HCEC 1CT (cell line): ENCODE measurements around the gene IQCH.

Source experiments
- DNase-seq: peaks from one replicate; pipeline ENCODE4 v3.0.0-alpha.2; 2017

IQCH gene

DNA sequence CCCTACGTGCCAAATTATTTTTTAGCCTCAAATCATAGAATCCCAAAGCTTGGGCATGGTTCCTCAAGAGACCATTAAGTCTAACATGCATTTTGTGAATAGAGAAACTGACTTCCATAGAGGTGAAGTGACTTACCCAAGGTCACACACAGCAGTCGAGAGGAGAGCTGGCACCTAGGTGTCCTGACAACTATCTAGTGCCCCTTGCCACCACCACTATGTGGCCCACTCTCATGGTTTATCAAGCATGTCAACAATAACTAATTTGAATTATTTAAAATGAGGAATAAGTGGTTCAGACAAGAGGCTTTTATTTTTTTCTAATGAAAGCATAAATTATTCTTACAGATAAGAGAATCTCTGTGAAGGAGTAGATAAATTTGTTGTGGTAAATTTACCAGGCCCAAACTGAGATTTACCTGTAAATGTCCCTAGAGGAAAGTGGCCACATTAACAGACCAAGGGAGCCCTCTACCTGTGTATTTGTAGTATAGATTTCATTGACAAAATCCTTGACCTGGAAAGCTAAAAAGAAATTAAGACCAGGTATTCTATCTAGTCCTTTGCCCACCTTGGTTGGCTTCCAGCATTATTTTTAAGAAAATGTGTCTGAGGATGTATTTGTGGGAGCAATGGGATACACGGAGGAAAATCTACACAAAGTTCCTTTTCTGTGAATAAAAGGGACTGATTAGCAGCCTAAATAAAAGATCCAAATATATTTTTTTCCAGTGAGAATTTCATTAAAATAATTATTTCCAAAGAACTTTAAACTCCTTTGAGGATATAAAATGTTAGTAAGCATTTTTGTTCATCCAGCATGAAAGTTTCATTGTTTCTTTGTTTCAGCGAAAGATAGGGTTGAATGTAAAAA lies 49.1 kb downstream of the IQCH start:
- peak; percentile 43 for DNase-seq

DNA sequence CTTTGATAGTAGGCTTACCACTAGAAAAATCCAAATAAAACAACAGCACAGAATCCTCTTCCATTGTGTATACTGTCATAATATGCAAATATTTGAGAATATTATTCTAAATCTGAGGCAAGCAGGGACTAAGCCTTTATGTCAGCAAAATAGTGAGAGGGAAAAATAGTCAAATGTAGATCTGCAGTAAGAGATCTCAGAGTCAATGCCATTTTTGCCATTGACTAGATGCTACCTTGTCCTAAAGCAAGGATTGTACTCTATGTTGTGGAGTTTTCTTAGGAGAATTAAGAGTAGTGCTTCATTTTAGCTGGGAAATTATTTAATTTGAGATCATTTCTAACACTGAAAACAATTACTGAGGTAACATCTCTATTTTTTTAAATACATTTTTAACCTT lies 50.2 kb downstream of the IQCH start:
- DNase-seq, result no peak

DNA sequence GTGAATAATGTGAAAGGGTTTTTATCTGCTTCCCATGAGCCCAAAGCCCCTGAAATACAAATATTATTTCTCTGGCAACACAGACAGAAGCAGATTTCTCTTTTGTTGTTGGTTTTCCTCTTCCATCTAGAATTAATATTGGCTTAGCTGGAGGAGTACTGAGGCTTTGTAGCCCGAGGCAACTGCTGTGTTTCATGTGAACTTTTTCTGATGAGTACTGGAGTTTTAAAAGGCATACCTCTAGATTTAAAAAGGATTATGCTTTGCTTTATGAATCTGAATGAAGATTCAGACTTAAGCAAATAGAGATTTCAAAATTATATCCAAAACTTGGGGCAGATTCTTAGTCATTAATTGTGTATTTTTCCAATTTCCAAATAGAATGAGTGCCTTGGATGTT lies 50.9 kb downstream of the IQCH start:
- no peak for DNase-seq

GRCh38 chr15:67307156-67307555 lies 52.6 kb downstream of the IQCH start:
- peak; percentile 29 for DNase-seq

GRCh38 chr15:67307889-67308597 lies 53.5 kb downstream of the IQCH start:
- DNase-seq, result no peak

- no peak for DNase-seq
Observed at GRCh38 chr15:67311731-67312130, 57.1 kb downstream of the IQCH start.

DNA sequence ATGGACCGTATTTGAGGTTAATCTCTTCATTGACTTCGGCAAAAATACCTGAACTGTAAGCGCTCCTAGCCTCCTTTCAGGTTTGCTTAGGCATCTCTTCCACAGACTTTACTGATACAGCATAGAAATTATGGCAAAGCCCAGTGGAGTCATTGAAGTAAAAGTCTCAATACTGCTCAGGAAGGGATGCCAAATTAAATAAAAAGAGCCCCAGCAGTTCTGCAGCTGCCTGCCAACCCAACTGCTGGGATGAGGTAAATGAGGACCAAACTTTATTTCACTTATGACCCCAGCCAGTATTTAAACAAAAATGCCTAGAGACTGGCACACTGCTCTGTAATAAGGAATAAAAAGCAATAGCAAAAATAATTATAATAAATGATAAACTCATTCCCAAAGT lies 65.4 kb downstream of the IQCH start:
- no peak for DNase-seq

- DNase-seq, result no peak
Observed at GRCh38 chr15:67321352-67321751, 66.8 kb downstream of the IQCH start.

GRCh38 chr15:67322481-67322880 lies 67.9 kb downstream of the IQCH start:
- no peak for DNase-seq

DNA sequence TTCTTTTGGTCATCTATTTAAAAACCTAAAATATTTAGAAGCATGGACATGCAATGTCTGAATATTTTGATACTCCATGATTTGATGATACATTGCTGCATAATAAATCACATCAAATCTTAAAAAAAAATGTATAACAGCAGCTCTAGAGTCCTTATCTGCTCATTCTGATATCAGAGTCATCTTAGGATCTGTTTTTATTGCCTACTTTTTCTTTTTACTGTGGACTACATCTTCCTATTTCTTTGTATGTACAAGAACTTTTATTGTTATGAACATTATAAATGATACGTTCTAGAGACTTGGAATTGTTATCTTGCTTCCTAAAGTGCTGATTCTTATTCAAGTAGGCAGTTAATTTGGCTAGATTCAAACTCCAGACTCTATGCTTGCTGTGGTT lies 72.7 kb downstream of the IQCH start:
- DNase-seq, result no peak

DNA sequence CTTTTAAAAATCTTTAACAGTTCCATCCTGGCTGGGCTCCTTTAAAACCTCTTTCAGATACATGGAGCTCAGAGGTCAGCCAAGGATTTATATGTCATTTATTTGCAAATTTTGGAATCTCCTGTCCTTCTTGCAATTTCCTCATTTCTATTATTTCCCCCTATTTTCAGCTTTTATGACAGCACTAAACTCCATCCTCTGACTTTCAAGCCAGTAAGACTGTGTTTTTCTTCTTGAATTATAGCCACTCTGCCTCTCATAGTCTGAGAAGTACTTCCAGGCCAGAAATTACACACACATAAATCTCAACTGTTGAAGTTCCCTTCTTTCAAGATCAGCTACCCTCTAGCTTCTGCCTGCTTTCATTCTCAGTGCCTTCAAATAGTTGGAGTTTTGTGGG lies 73.2 kb downstream of the IQCH start:
- no peak for DNase-seq

DNA sequence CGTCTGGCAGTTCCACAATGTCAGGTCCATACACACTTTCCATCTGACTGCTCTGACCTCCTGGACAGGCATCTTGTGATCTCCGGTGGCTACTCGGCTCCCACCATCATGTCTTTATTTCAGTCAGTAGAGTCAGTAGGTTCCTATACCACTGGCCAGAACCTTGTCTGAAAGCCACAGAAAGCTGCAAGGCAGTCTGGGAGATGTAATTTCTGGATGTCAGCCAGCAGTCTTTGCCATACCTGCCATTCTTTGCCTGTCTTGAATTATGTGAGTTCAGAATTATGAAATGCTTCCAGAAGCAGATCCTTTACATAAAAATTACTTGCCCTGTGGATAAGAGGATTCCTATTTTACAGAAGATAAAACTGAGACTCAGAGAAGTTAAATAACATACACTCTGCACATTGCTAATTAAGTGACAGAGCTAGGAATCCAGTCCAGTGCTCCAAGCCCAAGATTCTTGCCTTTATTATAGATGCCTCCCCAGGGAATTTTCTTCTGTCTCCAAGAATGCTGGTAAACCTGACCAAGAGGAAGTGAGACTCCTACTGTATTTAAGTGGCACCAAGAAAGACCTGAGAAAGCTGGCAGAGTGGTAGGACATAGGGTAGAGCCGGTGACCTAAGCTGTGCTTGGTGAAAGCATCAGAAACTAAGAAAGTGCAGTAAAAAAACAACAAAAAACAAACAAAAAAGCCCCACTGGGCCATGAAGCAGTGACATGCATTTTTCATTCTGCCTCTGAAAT lies 75.6 kb downstream of the IQCH start:
- no peak for DNase-seq

DNA sequence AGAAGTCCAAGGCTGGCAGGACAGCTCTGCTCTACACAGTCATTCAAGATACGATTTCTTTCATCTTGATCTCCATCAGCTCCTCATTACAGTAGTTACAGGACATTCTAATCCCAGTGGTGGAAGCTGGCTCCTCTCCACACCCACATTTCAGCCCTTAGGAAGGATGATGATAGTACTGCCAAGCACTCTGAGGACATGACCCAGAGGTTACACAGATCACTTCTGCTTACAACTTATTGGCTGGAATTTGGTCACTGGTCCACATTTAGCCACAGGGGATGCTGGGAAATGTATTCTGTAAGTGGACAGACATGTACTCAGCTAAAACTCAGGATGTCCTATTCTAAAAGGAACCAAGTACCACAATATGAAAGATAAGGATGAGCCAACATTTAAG lies 77.1 kb downstream of the IQCH start:
- peak; percentile 11 for DNase-seq

DNA sequence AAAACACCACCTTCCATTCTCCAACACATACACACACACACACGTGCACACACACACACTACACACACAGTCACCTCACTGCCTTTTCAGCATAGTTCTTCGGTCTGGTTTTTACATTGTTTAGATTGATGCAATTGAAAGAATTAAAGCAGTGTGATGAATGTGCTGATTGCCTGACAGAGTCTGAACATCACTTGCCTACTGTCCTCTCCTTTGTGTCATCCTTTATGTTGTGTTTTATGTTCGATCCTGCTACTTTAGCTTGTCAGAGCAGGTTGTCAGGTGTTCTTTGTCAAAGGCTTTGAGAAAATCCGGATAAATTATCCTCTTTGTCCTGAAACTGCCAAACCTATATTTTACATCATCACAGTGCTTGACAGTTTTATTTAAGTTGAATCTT lies 80.4 kb downstream of the IQCH start:
- no peak for DNase-seq

- no peak for DNase-seq
Observed at GRCh38 chr15:67335534-67336222, 81.1 kb downstream of the IQCH start.

DNA sequence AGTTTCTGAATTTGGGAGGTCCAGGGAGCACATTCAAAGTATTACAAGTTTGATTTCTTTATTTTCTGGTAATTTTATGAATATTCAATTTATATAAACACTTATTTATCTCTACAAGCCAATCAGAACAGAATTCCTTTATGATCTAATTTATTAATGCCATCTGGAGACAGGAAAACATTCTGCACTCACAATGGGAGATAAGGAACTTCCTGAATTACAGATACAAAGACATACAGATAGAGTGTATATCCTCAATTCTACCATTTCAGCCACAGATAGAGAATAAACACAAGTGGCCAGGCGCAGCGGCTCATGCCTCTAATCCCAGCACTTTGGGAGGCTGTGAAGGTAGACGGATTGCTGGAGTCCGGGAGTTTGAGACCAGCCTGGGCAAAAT lies 86.0 kb downstream of the IQCH start:
- no peak for DNase-seq

GRCh38 chr15:67341539-67341938 lies 87.0 kb downstream of the IQCH start:
- DNase-seq, result no peak

- DNase-seq, result no peak
Observed at GRCh38 chr15:67343206-67343605, 88.6 kb downstream of the IQCH start.

DNA sequence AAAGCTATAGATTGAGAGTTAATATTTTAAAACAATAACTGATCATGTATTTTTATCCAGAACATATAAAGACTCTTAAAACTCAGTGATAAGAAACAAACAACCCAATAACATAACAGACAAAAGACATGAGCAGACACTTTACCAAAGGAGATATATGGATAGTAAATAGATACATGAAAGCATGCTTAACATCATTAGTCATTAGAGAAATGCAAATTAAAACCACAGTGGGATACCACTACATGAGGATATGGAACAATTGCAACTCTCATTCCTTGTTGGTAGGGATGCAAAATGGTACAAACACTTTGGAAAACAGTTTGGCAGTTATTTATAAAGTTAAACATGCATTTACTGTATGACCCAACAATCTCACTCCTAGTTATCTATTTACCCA lies 95.0 kb downstream of the IQCH start:
- no peak for DNase-seq

- DNase-seq, result no peak
Observed at GRCh38 chr15:67350042-67350441, 95.5 kb downstream of the IQCH start.

DNA sequence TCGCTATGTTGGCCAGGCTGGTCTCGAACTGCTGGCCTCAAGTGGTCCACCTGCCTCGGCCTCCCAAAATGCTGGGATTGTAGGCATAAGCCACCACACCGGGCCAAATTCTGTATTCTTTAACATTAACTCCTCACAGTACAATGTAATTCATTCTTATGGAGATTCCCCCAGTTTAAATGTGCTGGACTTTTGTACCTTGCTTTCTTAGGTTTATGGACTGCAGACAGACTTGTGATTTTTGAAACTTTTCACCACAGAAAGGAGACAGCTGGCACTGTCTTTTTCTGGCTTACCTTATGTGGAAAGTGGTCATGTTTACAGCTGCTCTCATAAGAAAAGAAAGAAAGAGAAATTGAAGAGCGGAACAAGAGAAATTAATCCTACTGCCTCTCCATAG lies 103.8 kb downstream of the IQCH start:
- no peak for DNase-seq

DNA sequence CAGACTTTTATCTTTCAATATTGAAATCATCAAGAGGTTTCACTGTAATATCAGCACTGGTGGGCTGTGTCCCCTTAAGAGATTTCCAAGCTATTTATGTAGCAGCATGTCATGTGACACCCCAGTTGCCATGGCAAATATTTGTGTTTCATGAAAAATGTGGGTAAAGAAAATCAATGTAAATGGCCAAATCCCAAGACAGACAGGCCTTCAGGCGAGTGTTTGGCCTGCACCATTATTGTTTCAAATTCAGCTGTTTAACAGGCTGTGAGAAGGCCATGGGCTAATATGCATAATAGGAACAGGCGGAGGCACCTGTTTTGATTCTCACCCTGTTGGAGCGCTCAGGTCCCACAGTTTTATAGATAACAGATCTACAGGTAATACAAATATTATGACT lies 104.2 kb downstream of the IQCH start:
- no peak for DNase-seq

DNA sequence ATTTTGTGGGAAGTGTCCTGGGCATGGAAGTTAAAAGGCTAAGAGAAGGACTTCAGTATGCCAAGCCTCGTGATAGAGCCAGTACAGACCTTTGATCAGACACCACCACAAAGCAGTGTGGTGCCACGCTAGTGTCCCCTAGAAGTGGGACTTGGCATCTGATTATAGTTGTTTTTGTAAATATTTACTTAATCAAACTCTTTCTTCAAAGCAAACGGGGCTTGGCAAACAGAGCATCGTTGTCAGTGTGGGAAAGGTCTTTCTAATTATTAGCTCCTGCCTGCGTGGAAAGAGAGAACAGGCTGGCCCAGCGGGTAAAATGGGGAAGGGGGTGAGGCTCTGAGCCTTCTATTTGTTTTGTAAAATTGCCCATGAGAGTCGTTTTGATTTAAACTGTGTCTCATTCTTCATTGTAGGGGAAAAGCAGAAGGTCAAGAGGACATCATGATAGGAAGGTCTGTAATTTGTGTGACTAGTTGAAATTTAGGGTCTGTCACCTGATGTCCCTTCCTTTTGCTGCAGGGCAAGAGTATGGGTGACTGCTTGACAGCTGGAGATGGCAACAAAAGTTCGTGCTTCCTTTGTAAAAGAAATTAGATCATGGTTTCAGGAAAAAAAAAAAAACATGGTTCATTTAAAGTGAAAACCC lies 105.0 kb downstream of the IQCH start:
- no peak for DNase-seq
